OCI-LY7 (cell line): ENCODE measurements around the gene IL15RA. TPM values are rescaled to one million over a fixed set of nuclear protein-coding genes. Genes with fewer than 3 reads are reported as not detected.
A peak's percentile ranks its signal among the peaks of the same experiment; 100 is the strongest.

Experiments
- BruUV-seq: library from RNA; stranded (reverse); fragments of 400-500 nt; replicated peaks from 2 replicates; lab custom pipeline; 2021; lab: Mats Ljungman, UMichigan
- CTCF ChIA-PET: fragments of 300-600 bp; sonication (Branson Sonifier 250); formaldehyde crosslinking; loops from one replicate; lab custom pipeline; 2022; ENCODE audit warnings: antibody characterized with exemption; ENCODE audit not compliant: unreplicated experiment; lab: Charles Lee
- POLR2A ChIA-PET: fragments of 300-600 bp; sonication (Branson Sonifier 250); formaldehyde crosslinking; loops from one replicate; lab custom pipeline; 2022; ENCODE audit warnings: antibody characterized with exemption; lab: Charles Lee
- DNase-seq: peaks from one replicate; pipeline ENCODE4 v3.0.0-alpha.2; 2015; ENCODE audit warnings: low spot score
- H2AFZ ChIP-seq: fragments of 200-600 bp; sonication (generic), shearing (Covaris generic); 2 replicates; pipeline ENCODE4 v1.6.1; 2014; ENCODE audit warnings: mild to moderate bottlenecking, antibody characterized with exemption, low read length, moderate library complexity
- H3K27ac ChIP-seq: fragments of 200-600 bp; sonication (generic); 2 replicates; pipeline ENCODE4 v1.5.1; 2014; ENCODE audit warnings: mixed run types, low read depth, mild to moderate bottlenecking, moderate library complexity, low read length, inconsistent platforms; ENCODE audit not compliant: poor library complexity, severe bottlenecking
- H3K36me3 ChIP-seq: fragments of 200-600 bp; sonication (generic); 2 replicates; pipeline ENCODE4 v1.6.1; 2014; ENCODE audit warnings: mild to moderate bottlenecking, antibody characterized with exemption, low read length, moderate library complexity, mixed read lengths; ENCODE audit not compliant: insufficient read depth
- H3K4me1 ChIP-seq: fragments of 200-600 bp; sonication (generic); 2 replicates; pipeline ENCODE4 v1.5.1; 2014; ENCODE audit warnings: mild to moderate bottlenecking, low read length; ENCODE audit not compliant: insufficient read depth, poor library complexity, severe bottlenecking
- H3K4me2 ChIP-seq: fragments of 200-600 bp; sonication (generic); 2 replicates; pipeline ENCODE4 v1.6.1; 2014; ENCODE audit warnings: mild to moderate bottlenecking, low read length
- H3K4me3 ChIP-seq: fragments of 200-600 bp; sonication (generic); 2 replicates; pipeline ENCODE4 v1.5.1; 2014; ENCODE audit warnings: mild to moderate bottlenecking, low read depth, low read length; ENCODE audit not compliant: poor library complexity, severe bottlenecking
- H3K79me2 ChIP-seq: fragments of 200-600 bp; sonication (generic); 2 replicates; pipeline ENCODE4 v1.6.1; 2016; ENCODE audit warnings: low read depth, mild to moderate bottlenecking, low read length, moderate library complexity, mixed read lengths; ENCODE audit not compliant: insufficient read depth
- H3K9me2 ChIP-seq: fragments of 200-600 bp; sonication (generic); 2 replicates; pipeline ENCODE4 v1.6.1; 2016; ENCODE audit warnings: mild to moderate bottlenecking, low read length, mixed read lengths; ENCODE audit not compliant: insufficient read depth
- H3K9me3 ChIP-seq: fragments of 200-600 bp; sonication (generic); 2 replicates; pipeline ENCODE4 v1.6.1; 2014; ENCODE audit warnings: mild to moderate bottlenecking, mixed run types, low read length, mixed read lengths
- H4K20me1 ChIP-seq: fragments of 200-600 bp; sonication (generic); 2 replicates; pipeline ENCODE4 v1.6.1; 2014; ENCODE audit warnings: mild to moderate bottlenecking, antibody characterized with exemption, low read length, moderate library complexity, mixed read lengths; ENCODE audit not compliant: insufficient read depth
- EZH2phosphoT487 ChIP-seq: fragments of 200-600 bp; sonication (generic); IDR thresholded peaks from 2 replicates; pipeline ENCODE4 v1.6.1; 2018; ENCODE audit warnings: low read depth, borderline replicate concordance, mild to moderate bottlenecking, mixed run types, antibody characterized with exemption, low read length, moderate library complexity, mixed read lengths
- intact Hi-C: fragments of 100-400 bp; cut with micrococcal nuclease; formaldehyde crosslinking; loops from one replicate; pipeline ENCODE4 v1.10.0; 2022; ENCODE audit not compliant: unreplicated experiment
- total RNA-seq, 2 experiments: library from RNA; depleted of rRNA in 1 of 2; stranded (reverse); fragments of >200 nt in 1 of 2; shearing (Covaris generic) in 1 of 2; gene quantifications; 2 replicates each; pipeline ENCODE4 v1.2.3, GENCODE V29; 2014 to 2022
- TF ChIP-seq, protein P1 (sequence below): fragments of 200-600 bp; sonication (generic); conservative IDR thresholded peaks from 2 replicates; pipeline ENCODE4 v1.5.1; 2014; ENCODE audit warnings: mild to moderate bottlenecking, antibody characterized with exemption, low read length, moderate library complexity, mixed read lengths

Gene IL15RA
- total RNA-seq, 2 experiments from 2014 or later, result 5.9 to 14.5 TPM

DNA sequence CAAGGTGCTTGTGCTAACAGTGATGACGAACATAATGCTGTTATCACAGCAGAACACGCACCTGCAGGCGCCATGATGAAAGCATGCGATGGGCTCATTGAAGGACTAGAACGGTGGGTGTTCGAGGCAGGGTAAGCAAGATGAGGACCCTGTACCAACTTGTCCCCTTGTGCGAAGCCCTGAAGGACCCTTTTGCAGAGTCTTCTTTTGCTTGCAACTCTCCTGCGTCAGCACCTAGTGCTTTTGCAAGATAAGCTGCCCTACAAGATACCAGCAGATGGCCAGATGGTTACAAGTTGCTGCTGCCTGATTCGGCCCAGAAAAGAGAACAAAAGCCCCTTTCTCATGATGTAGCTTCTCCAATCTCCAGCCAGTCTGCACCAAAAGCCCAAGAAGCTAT lies 4.2 kb upstream of the IL15RA start:
- POLR2A ChIA-PET, result interaction anchor here (0.6 to 1.0 kb wide), 2 partner anchors 9 to 10 kb away, joined by 3 read pairs; no protein-coding TSS in a partner anchor
- TF ChIP-seq, protein P1, sequence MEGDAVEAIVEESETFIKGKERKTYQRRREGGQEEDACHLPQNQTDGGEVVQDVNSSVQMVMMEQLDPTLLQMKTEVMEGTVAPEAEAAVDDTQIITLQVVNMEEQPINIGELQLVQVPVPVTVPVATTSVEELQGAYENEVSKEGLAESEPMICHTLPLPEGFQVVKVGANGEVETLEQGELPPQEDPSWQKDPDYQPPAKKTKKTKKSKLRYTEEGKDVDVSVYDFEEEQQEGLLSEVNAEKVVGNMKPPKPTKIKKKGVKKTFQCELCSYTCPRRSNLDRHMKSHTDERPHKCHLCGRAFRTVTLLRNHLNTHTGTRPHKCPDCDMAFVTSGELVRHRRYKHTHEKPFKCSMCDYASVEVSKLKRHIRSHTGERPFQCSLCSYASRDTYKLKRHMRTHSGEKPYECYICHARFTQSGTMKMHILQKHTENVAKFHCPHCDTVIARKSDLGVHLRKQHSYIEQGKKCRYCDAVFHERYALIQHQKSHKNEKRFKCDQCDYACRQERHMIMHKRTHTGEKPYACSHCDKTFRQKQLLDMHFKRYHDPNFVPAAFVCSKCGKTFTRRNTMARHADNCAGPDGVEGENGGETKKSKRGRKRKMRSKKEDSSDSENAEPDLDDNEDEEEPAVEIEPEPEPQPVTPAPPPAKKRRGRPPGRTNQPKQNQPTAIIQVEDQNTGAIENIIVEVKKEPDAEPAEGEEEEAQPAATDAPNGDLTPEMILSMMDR, result no peak
- TF ChIP-seq EZH2phosphoT487, result no peak

DNA sequence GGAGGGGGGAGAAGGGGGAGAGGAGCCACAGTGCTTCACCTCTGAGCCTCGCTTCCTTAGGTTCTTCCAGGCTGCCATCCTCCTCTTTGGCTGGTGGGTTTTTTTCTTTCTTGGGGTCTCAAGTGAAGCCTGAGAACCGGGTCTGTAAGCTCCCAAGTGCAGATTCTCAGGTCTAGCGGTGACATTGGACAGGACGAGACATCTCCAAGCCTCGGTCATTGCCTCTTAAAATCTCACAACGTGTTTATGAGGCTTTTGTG lies 817 bp upstream of the IL15RA start:
- intact Hi-C loops, result loop anchor here (5.0 kb wide), 1 partner anchor 531 kb away; no protein-coding TSS in a partner anchor
- no TSS peak for BruUV-seq
- H3K4me1 ChIP-seq, result peaks cover 19% of the 10 kb centered on the region
- H4K20me1 ChIP-seq, result no peaks in the 10 kb centered on the region
- H3K9me2 ChIP-seq, result no peaks in the 10 kb centered on the region
- H3K4me2 ChIP-seq, result peak overlapping the region; percentile 87
- no peaks in the 10 kb centered on the region for H3K36me3 ChIP-seq
- H3K4me3 ChIP-seq, result peak overlapping the region; percentile 89
- H3K79me2 ChIP-seq, result no peaks in the 10 kb centered on the region
- CTCF ChIA-PET, result interaction anchor here (0.6 to 0.7 kb wide), 2 partner anchors 353 to 372 kb away, joined by 3 read pairs; no protein-coding TSS in a partner anchor
- POLR2A ChIA-PET, result interaction anchor here (0.6 to 1.1 kb wide), 5 partner anchors 7 to 91 kb away, joined by 3 to 5 read pairs (median 3); no protein-coding TSS in a partner anchor
- TF ChIP-seq, protein P1, result no peak
- no peak for TF ChIP-seq EZH2phosphoT487
- H3K9me3 ChIP-seq, result no peaks in the 10 kb centered on the region
- H3K27ac ChIP-seq, result no peak overlapping the region
- H2AFZ ChIP-seq, result peak overlapping the region; percentile 79; the same call in 1 of the 2 replicates
- no peak for DNase-seq

More for the DNA sequence above, 4.2 kb upstream of the IL15RA start:
- Histone ChIP-seq H3K27ac (no peak overlapping the region), H3K9me3 (no peaks in the 10 kb centered on the region), H3K36me3 (no peaks in the 10 kb centered on the region), H3K4me1 (peaks cover 9% of the 10 kb centered on the region), H4K20me1 (no peaks in the 10 kb centered on the region), H3K79me2 (no peaks in the 10 kb centered on the region), H3K4me3 (no peak overlapping the region), H3K9me2 (no peaks in the 10 kb centered on the region), H3K4me2 (no peak overlapping the region), H2AFZ (no peak overlapping the region)
- CTCF ChIA-PET, result interaction anchor here (0.9 kb wide), 1 partner anchor 22 kb away, joined by 3 read pairs; no protein-coding TSS in a partner anchor
- intact Hi-C loops, result no loop called here
- DNase-seq, result no peak
- no TSS peak for BruUV-seq
